Activated naive CD8-positive, alpha-beta T cell treated with anti-CD3 and anti-CD28 coated beads, Interleukin-2, amount 50 U/mL, for 16 hours (primary cell): ENCODE results near the gene BRS3.

Source experiments
- DNase-seq: peaks from one replicate; pipeline ENCODE4 v3.0.0-alpha.2; 2020; ENCODE audit warnings: low read depth, low spot score

BRS3 gene

GRCh38 chrX:136495043-136495442, 7.3 kb downstream of the BRS3 start:
- DNase-seq = no peak

- DNase-seq = no peak
Observed at GRCh38 chrX:136496186-136496763, 8.5 kb downstream of the BRS3 start.

- peak; percentile 70 for DNase-seq
Observed at GRCh38 chrX:136496764-136497555, 9.2 kb downstream of the BRS3 start.

GRCh38 chrX:136497556-136498052, 9.9 kb downstream of the BRS3 start, which contains the start of gene HTATSF1:
TSS of gene HTATSF1 (plus strand) at chrX:136497592. CDS start at chrX:136497685, 93 bp downstream.
- DNase-seq = no peak

GRCh38 chrX:136519069-136519468, 31.3 kb downstream of the BRS3 start:
- no peak for DNase-seq

GRCh38 chrX:136523770-136524169, 36.0 kb downstream of the BRS3 start:
- no peak for DNase-seq

GRCh38 chrX:136525738-136526606, 38.2 kb downstream of the BRS3 start:
- no peak for DNase-seq

GRCh38 chrX:136528645-136529315, 41.0 kb downstream of the BRS3 start:
- no peak for DNase-seq

- no peak for DNase-seq
Observed at GRCh38 chrX:136529795-136530194, 42.0 kb downstream of the BRS3 start.

- DNase-seq = no peak
Observed at GRCh38 chrX:136531951-136532350, 44.2 kb downstream of the BRS3 start, which contains the start of gene VGLL1. TSS of gene VGLL1 (plus strand) at chrX:136532215. CDS start at chrX:136536021, 3,806 bp downstream.

- DNase-seq = no peak
Observed at GRCh38 chrX:136534131-136534530, 46.4 kb downstream of the BRS3 start.

- no peak for DNase-seq
Observed at GRCh38 chrX:136538811-136539210, 51.1 kb downstream of the BRS3 start.

- DNase-seq = no peak
Observed at GRCh38 chrX:136540226-136540625, 52.5 kb downstream of the BRS3 start.

GRCh38 chrX:136541294-136541693, 53.5 kb downstream of the BRS3 start:
- DNase-seq = no peak

GRCh38 chrX:136542281-136542680, 54.5 kb downstream of the BRS3 start:
- DNase-seq = no peak
